Neural progenitor cell (in vitro differentiated cells): ENCODE measurements around the gene MID1.

Experiments
- EZH2 ChIP-seq: fragments of 200-600 bp; sonication (generic); IDR thresholded peaks from 2 replicates; pipeline ENCODE4 v1.6.1; 2017; ENCODE audit warnings: antibody characterized with exemption, mild to moderate bottlenecking, moderate library complexity
- EZH2phosphoT487 ChIP-seq: fragments of 200-600 bp; sonication (generic); IDR thresholded peaks from 2 replicates; pipeline ENCODE4 v1.6.1; 2017; ENCODE audit warnings: antibody characterized with exemption
- TF ChIP-seq, protein P1 (sequence below): fragments of 200-600 bp; sonication (generic); IDR thresholded peaks from 2 replicates; pipeline ENCODE4 v1.5.1; 2017; ENCODE audit warnings: antibody characterized with exemption, mild to moderate bottlenecking

DNA sequence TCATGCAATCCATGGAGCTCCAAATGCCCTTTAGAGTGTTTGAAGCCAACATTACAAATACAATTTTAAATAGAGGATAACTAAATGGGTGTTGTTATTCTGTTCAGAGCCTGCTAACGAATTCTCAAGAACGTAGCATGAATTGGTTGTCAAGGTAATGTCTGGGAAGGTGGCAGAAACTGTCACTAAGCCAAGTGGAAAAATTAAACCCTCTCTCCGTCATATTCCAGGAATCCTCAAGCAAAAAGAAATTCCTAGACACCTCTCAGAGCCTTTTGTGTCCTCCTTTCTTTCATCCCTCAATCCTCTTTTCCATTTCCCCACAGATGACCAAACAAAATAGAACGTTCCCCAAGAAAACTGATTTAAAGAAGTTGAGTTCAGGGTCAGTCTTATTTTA, 204.0 kb downstream of the MID1 start:
- TF ChIP-seq, protein P1, sequence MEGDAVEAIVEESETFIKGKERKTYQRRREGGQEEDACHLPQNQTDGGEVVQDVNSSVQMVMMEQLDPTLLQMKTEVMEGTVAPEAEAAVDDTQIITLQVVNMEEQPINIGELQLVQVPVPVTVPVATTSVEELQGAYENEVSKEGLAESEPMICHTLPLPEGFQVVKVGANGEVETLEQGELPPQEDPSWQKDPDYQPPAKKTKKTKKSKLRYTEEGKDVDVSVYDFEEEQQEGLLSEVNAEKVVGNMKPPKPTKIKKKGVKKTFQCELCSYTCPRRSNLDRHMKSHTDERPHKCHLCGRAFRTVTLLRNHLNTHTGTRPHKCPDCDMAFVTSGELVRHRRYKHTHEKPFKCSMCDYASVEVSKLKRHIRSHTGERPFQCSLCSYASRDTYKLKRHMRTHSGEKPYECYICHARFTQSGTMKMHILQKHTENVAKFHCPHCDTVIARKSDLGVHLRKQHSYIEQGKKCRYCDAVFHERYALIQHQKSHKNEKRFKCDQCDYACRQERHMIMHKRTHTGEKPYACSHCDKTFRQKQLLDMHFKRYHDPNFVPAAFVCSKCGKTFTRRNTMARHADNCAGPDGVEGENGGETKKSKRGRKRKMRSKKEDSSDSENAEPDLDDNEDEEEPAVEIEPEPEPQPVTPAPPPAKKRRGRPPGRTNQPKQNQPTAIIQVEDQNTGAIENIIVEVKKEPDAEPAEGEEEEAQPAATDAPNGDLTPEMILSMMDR, result no peak
- no peak for TF ChIP-seq EZH2
- no peak for TF ChIP-seq EZH2phosphoT487
